ENCODE results near the gene GFRA1. TPM values are rescaled to one million over a fixed set of nuclear protein-coding genes. Genes with fewer than 3 reads are reported as not detected.

GFRA1 gene
- polyA plus RNA-seq, 1 of the 3 experiments (the other 2 are of a cell fraction): 1.6 TPM

- Histone ChIP-seq H3K36me3 (replicated peaks in 1 of 2; ENCODE audit: control insufficient read depth in 1 of 2, insufficient read depth in 2 of 2, low read length in 1 of 2) (no peaks in the 10 kb centered on the region), H3K79me2 (ENCODE audit: insufficient read depth) (no peaks in the 10 kb centered on the region), H3K4me1 (ENCODE audit: control insufficient read depth in 1 of 2, insufficient read depth in 2 of 2, low read depth in 1 of 2, low read length in 1 of 2) (peaks cover 0 to 2% of the 10 kb centered on the region in 2 experiments; a peak in 1 of 4 replicates), H3K27ac (ENCODE audit: low read depth in 2 of 2, low read length in 1 of 2) (no peak overlapping the region), H3F3A (replicated peaks; ENCODE audit: insufficient read depth) (no peaks in the 10 kb centered on the region), H3K9ac (no peak overlapping the region), H3K4me2 (no peak overlapping the region), H4K20me1 (ENCODE audit: insufficient read depth) (no peaks in the 10 kb centered on the region), H2AFZ (ENCODE audit: low read depth) (no peak overlapping the region), H3K27me3 (ENCODE audit: insufficient read depth) (no peaks in the 10 kb centered on the region), H3K9me3 (no peaks in the 10 kb centered on the region), H3K9me2 (no peaks in the 10 kb centered on the region), H3K4me3 (ENCODE audit: low read depth in 2 of 2, low read length in 1 of 2) (no peak overlapping the region)
- POLR2A ChIA-PET: no interaction called here
- DNase-seq: no peak
- CTCF ChIA-PET: interaction anchor here (0.6 to 1.4 kb wide), 5 partner anchors 9 to 78 kb away, joined by 3 to 4 read pairs (median 3); no protein-coding TSS in a partner anchor
- 52% methylated on average over 10 of the region's 10 CpGs for WGBS (ENCODE audit: low lambda C conversion rate)
- TF ChIP-seq FOXJ3 (CRISPR knock-in tag; IDR thresholded peaks at IDR 0.05) (no peak), RCOR1 (IDR thresholded peaks at IDR 0.05; ENCODE audit: low read length) (no peak), TCF12 (IDR thresholded peaks at IDR 0.05) (no peak), JUND (IDR thresholded peaks at IDR 0.05) (no peak), TEAD4 (IDR thresholded peaks at IDR 0.05; ENCODE audit: borderline replicate concordance, insufficient read depth) (no peak)
- TF ChIP-seq, protein P1, sequence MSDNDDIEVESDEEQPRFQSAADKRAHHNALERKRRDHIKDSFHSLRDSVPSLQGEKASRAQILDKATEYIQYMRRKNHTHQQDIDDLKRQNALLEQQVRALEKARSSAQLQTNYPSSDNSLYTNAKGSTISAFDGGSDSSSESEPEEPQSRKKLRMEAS (IDR thresholded peaks at IDR 0.05; ENCODE audit: low read depth): no peak
- TF ChIP-seq, protein P2, sequence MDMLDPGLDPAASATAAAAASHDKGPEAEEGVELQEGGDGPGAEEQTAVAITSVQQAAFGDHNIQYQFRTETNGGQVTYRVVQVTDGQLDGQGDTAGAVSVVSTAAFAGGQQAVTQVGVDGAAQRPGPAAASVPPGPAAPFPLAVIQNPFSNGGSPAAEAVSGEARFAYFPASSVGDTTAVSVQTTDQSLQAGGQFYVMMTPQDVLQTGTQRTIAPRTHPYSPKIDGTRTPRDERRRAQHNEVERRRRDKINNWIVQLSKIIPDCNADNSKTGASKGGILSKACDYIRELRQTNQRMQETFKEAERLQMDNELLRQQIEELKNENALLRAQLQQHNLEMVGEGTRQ (IDR thresholded peaks at IDR 0.05; ENCODE audit: borderline replicate concordance, low read depth, low read length): no peak
Measured at GRCh38 chr10:116209781-116210180, 63.2 kb downstream of the GFRA1 start.

DNA sequence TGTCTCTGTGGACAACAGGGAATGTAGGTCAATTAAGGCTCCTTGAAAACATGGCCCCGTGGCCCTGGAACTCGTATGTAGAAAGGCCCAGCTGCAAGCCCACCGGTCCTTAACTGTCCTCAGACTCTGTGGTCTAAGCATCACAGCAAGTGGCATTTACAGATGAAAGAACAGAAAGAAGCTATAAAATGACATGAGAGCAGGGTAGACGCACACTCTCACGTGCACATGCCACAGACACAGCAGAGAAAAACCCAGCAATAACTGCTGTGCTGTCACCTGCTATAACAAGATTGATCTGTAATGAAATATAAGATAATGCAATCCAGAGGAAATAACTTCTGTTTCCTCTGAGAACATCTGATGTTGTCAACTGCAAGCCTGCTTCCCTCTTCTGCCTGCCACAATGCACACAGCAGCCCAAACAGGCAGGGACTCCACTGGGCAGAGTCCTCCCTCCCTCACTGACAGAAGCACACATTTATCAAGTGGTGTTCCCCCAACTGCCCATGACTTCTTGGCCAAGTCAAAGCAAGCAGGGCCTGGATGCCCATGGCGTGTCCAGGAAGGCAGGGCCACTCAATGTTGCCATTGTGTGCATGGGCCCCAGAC lies 63.9 kb downstream of the GFRA1 start:
- no peaks in the 10 kb centered on the region for H4K20me1 ChIP-seq (ENCODE audit: insufficient read depth)
- H3K4me2 ChIP-seq: no peak overlapping the region
- no peaks in the 10 kb centered on the region for H3F3A ChIP-seq (replicated peaks; ENCODE audit: insufficient read depth)
- no peaks in the 10 kb centered on the region for H3K9me3 ChIP-seq
- no peaks in the 10 kb centered on the region for H3K36me3 ChIP-seq (replicated peaks in 1 of 2; ENCODE audit: control insufficient read depth in 1 of 2, insufficient read depth in 2 of 2, low read length in 1 of 2)
- no peaks in the 10 kb centered on the region for H3K9me2 ChIP-seq
- 42% methylated on average over 5 of the region's 6 CpGs for WGBS (ENCODE audit: low lambda C conversion rate)
- H3K9ac ChIP-seq: no peak overlapping the region
- TF ChIP-seq TCF12 (IDR thresholded peaks at IDR 0.05) (no peak), CTCF (IDR thresholded peaks at IDR 0.05) (no peak), TEAD4 (IDR thresholded peaks at IDR 0.05; ENCODE audit: borderline replicate concordance, insufficient read depth) (no peak), SMC3 (IDR thresholded peaks at IDR 0.05; ENCODE audit: low read depth, low read length) (no peak), REST (IDR thresholded peaks at IDR 0.05; ENCODE audit: low read depth, low read length) (no peak), CHD2 (IDR thresholded peaks at IDR 0.05; ENCODE audit: low read length, partially characterized antibody) (no peak), RAD21 (IDR thresholded peaks at IDR 0.05; ENCODE audit: low read length) (no peak), SIN3A (IDR thresholded peaks at IDR 0.05; ENCODE audit: borderline replicate concordance, low read depth, low read length) (no peak), PBX3 (IDR thresholded peaks at IDR 0.05) (no peak)
- no peak for DNase-seq
- no peaks in the 10 kb centered on the region for H3K79me2 ChIP-seq (ENCODE audit: insufficient read depth)
- H2AFZ ChIP-seq (ENCODE audit: low read depth): no peak overlapping the region
- no peaks in the 10 kb centered on the region for H3K27me3 ChIP-seq (ENCODE audit: insufficient read depth)
- H3K27ac ChIP-seq (ENCODE audit: low read depth in 2 of 2, low read length in 1 of 2): no peak overlapping the region
- ChIA-PET POLR2A (no interaction called here), CTCF (interaction anchor here (0.6 to 1.4 kb wide), 4 partner anchors 10 to 78 kb away, joined by 3 to 4 read pairs (median 3); no protein-coding TSS in a partner anchor)
- H3K4me3 ChIP-seq (ENCODE audit: low read depth in 2 of 2, low read length in 1 of 2): no peak overlapping the region
- H3K4me1 ChIP-seq (ENCODE audit: control insufficient read depth in 1 of 2, insufficient read depth in 2 of 2, low read depth in 1 of 2, low read length in 1 of 2): peaks cover 0 to 2% of the 10 kb centered on the region in 2 experiments; a peak in 1 of 4 replicates

All from SK-N-SH (cell line).